H9 (cell line): ENCODE measurements around the gene TEX35. TPM values are rescaled to one million over a fixed set of nuclear protein-coding genes. Genes with fewer than 3 reads are reported as not detected.

Source experiments
- DNase-seq: peaks from one replicate; pipeline ENCODE4 v3.0.0-alpha.2; 2017
- H2AFZ ChIP-seq: one replicate; pipeline ENCODE4 v1.6.1; 2013; ENCODE audit warnings: mild to moderate bottlenecking, low read length, control low read depth, moderate library complexity
- H2AK5ac ChIP-seq: 2 replicates; pipeline ENCODE4 v1.6.1; 2013; ENCODE audit warnings: low read length, control low read depth, mixed read lengths; ENCODE audit not compliant: insufficient read length
- H2BK120ac ChIP-seq: one replicate; pipeline ENCODE4 v1.6.1; 2013; ENCODE audit warnings: low read depth, mild to moderate bottlenecking, low read length, control low read depth, inconsistent platforms; ENCODE audit not compliant: poor library complexity, severe bottlenecking
- H2BK12ac ChIP-seq: 2 replicates; pipeline ENCODE4 v1.6.1; 2013; ENCODE audit warnings: low read length, control low read depth, mixed read lengths, low read depth; ENCODE audit not compliant: insufficient read length
- H2BK15ac ChIP-seq: 2 replicates; pipeline ENCODE4 v1.6.1; 2013; ENCODE audit warnings: low read depth, low read length, control low read depth
- H2BK20ac ChIP-seq: one replicate; pipeline ENCODE4 v1.6.1; 2013; ENCODE audit warnings: low read depth, mild to moderate bottlenecking, low read length, control low read depth, inconsistent platforms; ENCODE audit not compliant: poor library complexity, severe bottlenecking
- H2BK5ac ChIP-seq: 2 replicates; pipeline ENCODE4 v1.6.1; 2013; ENCODE audit warnings: low read length, control low read depth, mixed read lengths; ENCODE audit not compliant: insufficient read length
- H3K14ac ChIP-seq: 2 replicates; pipeline ENCODE4 v1.6.1; 2013; ENCODE audit warnings: low read length, control low read depth; ENCODE audit not compliant: insufficient read depth
- H3K18ac ChIP-seq: 2 replicates; pipeline ENCODE4 v1.6.1; 2013; ENCODE audit warnings: low read depth, mild to moderate bottlenecking, mixed read lengths, low read length, control low read depth; ENCODE audit not compliant: insufficient read length
- H3K23ac ChIP-seq: 2 replicates; pipeline ENCODE4 v1.6.1; 2013; ENCODE audit warnings: low read length, control low read depth, mixed read lengths, low read depth; ENCODE audit not compliant: insufficient read length
- H3K23me2 ChIP-seq: 2 replicates; pipeline ENCODE4 v1.6.1; 2013; ENCODE audit warnings: low read depth, mild to moderate bottlenecking, mixed read lengths, low read length, control low read depth; ENCODE audit not compliant: insufficient read length, poor library complexity, severe bottlenecking
- H3K27ac ChIP-seq: 2 replicates; pipeline ENCODE4 v1.5.1; 2013; ENCODE audit warnings: low read length, control low read depth, mixed read lengths, low read depth; ENCODE audit not compliant: insufficient read length
- H3K27me3 ChIP-seq: 2 replicates; pipeline ENCODE4 v1.6.1; 2013; ENCODE audit warnings: low read length, control low read depth, inconsistent platforms; ENCODE audit not compliant: insufficient read depth
- H3K4ac ChIP-seq: 2 replicates; pipeline ENCODE4 v1.6.1; 2013; ENCODE audit warnings: low read depth, mild to moderate bottlenecking, control low read depth, inconsistent platforms, low read length, moderate library complexity
- H3K4me1 ChIP-seq: 2 replicates; pipeline ENCODE4 v1.6.1; 2013; ENCODE audit warnings: low read length, control low read depth, inconsistent platforms; ENCODE audit not compliant: insufficient read depth
- H3K4me2 ChIP-seq: 2 replicates; pipeline ENCODE4 v1.6.1; 2013; ENCODE audit warnings: low read length, control low read depth, mixed read lengths; ENCODE audit not compliant: insufficient read length, insufficient read depth
- H3K56ac ChIP-seq: 2 replicates; pipeline ENCODE4 v1.6.1; 2013; ENCODE audit warnings: low read depth, mild to moderate bottlenecking, mixed read lengths, low read length, control low read depth; ENCODE audit not compliant: insufficient read length
- H3K79me1 ChIP-seq: 2 replicates; pipeline ENCODE4 v1.6.1; 2013; ENCODE audit warnings: low read depth, mild to moderate bottlenecking, moderate library complexity, low read length, control low read depth, inconsistent platforms; ENCODE audit not compliant: insufficient read depth, poor library complexity, severe bottlenecking
- H3K79me2 ChIP-seq: 2 replicates; pipeline ENCODE4 v1.6.1; 2013; ENCODE audit warnings: low read length, control low read depth, inconsistent platforms; ENCODE audit not compliant: insufficient read depth
- H3K9ac ChIP-seq: 2 replicates; pipeline ENCODE4 v1.6.1; 2013; ENCODE audit warnings: low read length, control low read depth, mixed read lengths; ENCODE audit not compliant: insufficient read length; ENCODE audit errors: extremely low read depth
- H3K9me3 ChIP-seq: one replicate; pipeline ENCODE4 v1.6.1; 2013; ENCODE audit warnings: low read depth, low read length, inconsistent platforms; ENCODE audit not compliant: control insufficient read depth
- H3T11ph ChIP-seq: one replicate; pipeline ENCODE4 v1.6.1; 2013; ENCODE audit warnings: mild to moderate bottlenecking, low read length, control low read depth, inconsistent platforms
- H4K20me1 ChIP-seq: one replicate; pipeline ENCODE4 v1.6.1; 2013; ENCODE audit not compliant: control insufficient read depth, insufficient read length, insufficient read depth
- H4K5ac ChIP-seq: 2 replicates; pipeline ENCODE4 v1.6.1; 2013; ENCODE audit warnings: low read depth, mild to moderate bottlenecking, mixed read lengths, low read length, control low read depth; ENCODE audit not compliant: insufficient read length
- H4K8ac ChIP-seq: replicated peaks from 2 replicates; pipeline ENCODE4 v1.6.1; 2013; ENCODE audit warnings: low read length, control low read depth, mixed read lengths, low read depth; ENCODE audit not compliant: insufficient read length
- H4K91ac ChIP-seq: 2 replicates; pipeline ENCODE4 v1.6.1; 2013; ENCODE audit warnings: low read depth, mild to moderate bottlenecking, moderate library complexity, mixed read lengths, low read length, control low read depth; ENCODE audit not compliant: insufficient read length
- H3K27ac Mint-ChIP-seq, 3 experiments: 2 replicates in 2 of 3; 3 replicates in 1 of 3; pipeline ENCODE4 v1.8.0; 2020 to 2021; ENCODE audit warnings: mixed read lengths in 3 of 3, mild to moderate bottlenecking in 1 of 3, moderate library complexity in 1 of 3
- H3K27me3 Mint-ChIP-seq: 2 replicates; pipeline ENCODE4 v1.8.0; 2021; ENCODE audit warnings: low read depth, mild to moderate bottlenecking, moderate library complexity, mixed read lengths
- H3K36me3 Mint-ChIP-seq, 3 experiments: 2 replicates in 2 of 3; 3 replicates in 1 of 3; pipeline ENCODE4 v1.8.0; 2020 to 2021; ENCODE audit warnings: low read depth in 3 of 3, mixed read lengths in 3 of 3; ENCODE audit not compliant: insufficient read depth in 1 of 3
- H3K4me1 Mint-ChIP-seq, 2 experiments: 2 replicates each; pipeline ENCODE4 v1.8.0; 2020; ENCODE audit warnings: mixed read lengths in 2 of 2
- H3K4me3 Mint-ChIP-seq, 2 experiments: 2 replicates in 1 of 2; 3 replicates in 1 of 2; pipeline ENCODE4 v1.8.0; 2020 to 2021; ENCODE audit warnings: mild to moderate bottlenecking in 2 of 2, mixed read lengths in 2 of 2, moderate library complexity in 1 of 2
- H3K9me3 Mint-ChIP-seq, 2 experiments: 2 replicates in 1 of 2; 3 replicates in 1 of 2; pipeline ENCODE4 v1.8.0; 2020; ENCODE audit warnings: mild to moderate bottlenecking in 2 of 2, mixed read lengths in 2 of 2, moderate library complexity in 1 of 2
- CTCF ChIP-seq: fragments of 200-600 bp; sonication (generic); conservative IDR thresholded peaks from 3 replicates; pipeline ENCODE4 v1.8.0; 2021; ENCODE audit warnings: antibody characterized with exemption, mild to moderate bottlenecking
- WGBS: extraction: QIAGEN DNeasy Blood & Tissue Kit; methylation state at CpG from one replicate; pipeline ENCODE4 v1.1.7; 2013; ENCODE audit warnings: missing lambda C conversion rate, low lambda C conversion rate, mixed read lengths; ENCODE audit not compliant: insufficient read length; ENCODE audit errors: extremely low coverage; 5-methylcytosine and 5-hydroxymethylcytosine counted together
- total RNA-seq: library from RNA; stranded (reverse); gene quantifications from 2 replicates; pipeline ENCODE4 v1.2.1, GENCODE V29; 2021

TEX35 gene
- total RNA-seq, 1 experiment from 2014 or later = not detected

- Histone ChIP-seq H2AK5ac (no peak overlapping the region), H2BK15ac (no peak overlapping the region), H3K23ac (no peak overlapping the region), H3T11ph (no peak overlapping the region), H2BK20ac (no peak overlapping the region), H2AFZ (no peak overlapping the region), H3K14ac (no peak overlapping the region), H3K79me1 (no peaks in the 10 kb centered on the region), H4K91ac (no peak overlapping the region), H2BK120ac (no peak overlapping the region), H3K4me2 (no peak overlapping the region), H3K9ac (no peak overlapping the region), H3K56ac (no peak overlapping the region), H4K20me1 (no peaks in the 10 kb centered on the region), H3K18ac (no peak overlapping the region), H3K4me1 (no peaks in the 10 kb centered on the region), H3K27ac (no peak overlapping the region), H4K5ac (no peak overlapping the region), H3K9me3 (no peaks in the 10 kb centered on the region), H4K8ac (no peak overlapping the region), H3K27me3 (no peaks in the 10 kb centered on the region), H2BK5ac (no peak overlapping the region), H3K23me2 (peaks cover 2% of the 10 kb centered on the region), H3K79me2 (no peaks in the 10 kb centered on the region), H2BK12ac (no peak overlapping the region), H3K4ac (no peak overlapping the region)
- no peak for DNase-seq
- peaks cover 0 to 5% of the 10 kb centered on the region in 2 experiments; a peak in 2 of 4 replicates for H3K4me1 Mint-ChIP-seq
- WGBS = no CpG with 5 or more reads among the region's 2 CpGs
- no peaks in the 10 kb centered on the region for H3K9me3 Mint-ChIP-seq
- no peaks in the 10 kb centered on the region for H3K36me3 Mint-ChIP-seq
- H3K27ac Mint-ChIP-seq = no peak overlapping the region
- TF ChIP-seq CTCF = no peak
- H3K4me3 Mint-ChIP-seq = no peak overlapping the region
- H3K27me3 Mint-ChIP-seq = no peaks in the 10 kb centered on the region; the same call in none of the 2 replicates
Measured at GRCh38 chr1:178530037-178530402, 17.1 kb downstream of the TEX35 start.
